ENCODE measurements around the gene PTPRM. TPM values are rescaled to one million over a fixed set of nuclear protein-coding genes. Genes with fewer than 3 reads are reported as not detected.

The PTPRM gene
- total and polyA plus RNA-seq, 2 of the 8 experiments (the other 6 are each of a cell fraction or from before 2014, with no cell fraction given), result 4.1 to 7.0 TPM

GRCh38 chr18:7766346-7766745 is 199.2 kb downstream of the PTPRM start (continued):
- TF ChIP-seq CHD1 (IDR thresholded peaks at IDR 0.05; ENCODE audit: low read depth, low read length) (no peak), CEBPB (IDR thresholded peaks at IDR 0.05; ENCODE audit: low read depth, low read length) (no peak)
